Measurements from ENCODE around the gene CXCL13.
"Not testable (repeated sequence)": the region's sequence is repeated elsewhere in the genome, so short reads cannot be mapped to it uniquely, and the experiment has no call there.

The CXCL13 gene

GRCh38 chr4:77625485-77625884 is 19.9 kb downstream of the CXCL13 start:
- no CpG with 5 or more reads among the region's 5 CpGs for WGBS (ENCODE audit: insufficient coverage, insufficient read length)

GRCh38 chr4:77629885-77630284 is 24.3 kb downstream of the CXCL13 start:
- no CpG with 5 or more reads among the region's 2 CpGs for WGBS (ENCODE audit: insufficient coverage, insufficient read length)
- Histone ChIP-seq H3K4me3 (ENCODE audit: low read length) (no peak overlapping the region), H3K9me3 (ENCODE audit: control insufficient read depth, insufficient read depth, low read length) (no peaks in the 10 kb centered on the region), H3K36me3 (ENCODE audit: control insufficient read depth, insufficient read depth, low read length) (no peaks in the 10 kb centered on the region), H3K27ac (ENCODE audit: low read length) (no peak overlapping the region), H3K4me1 (ENCODE audit: control insufficient read depth, insufficient read depth, low read length) (no peaks in the 10 kb centered on the region), H3K27me3 (ENCODE audit: control insufficient read depth, insufficient read depth, low read length) (no peaks in the 10 kb centered on the region)
- DNase-seq (ENCODE audit: low read depth, low spot score): no peak

More at GRCh38 chr4:77625485-77625884, 19.9 kb downstream of the CXCL13 start:
- no peak overlapping the region for H3K4me3 ChIP-seq (ENCODE audit: low read length)
- no peak overlapping the region for H3K27ac ChIP-seq (ENCODE audit: low read length)
- H3K4me1 ChIP-seq (ENCODE audit: control insufficient read depth, insufficient read depth, low read length): no peaks in the 10 kb centered on the region
- H3K27me3 ChIP-seq (ENCODE audit: control insufficient read depth, insufficient read depth, low read length): no peaks in the 10 kb centered on the region
- no peaks in the 10 kb centered on the region for H3K9me3 ChIP-seq (ENCODE audit: control insufficient read depth, insufficient read depth, low read length)
- H3K36me3 ChIP-seq (ENCODE audit: control insufficient read depth, insufficient read depth, low read length): no peaks in the 10 kb centered on the region
- DNase-seq (ENCODE audit: low read depth, low spot score): no peak

- DNase-seq (ENCODE audit: low read depth, low spot score): no peak
- Histone ChIP-seq H3K36me3 (ENCODE audit: control insufficient read depth, insufficient read depth, low read length) (no peaks in the 10 kb centered on the region), H3K27ac (ENCODE audit: low read length) (no peak overlapping the region), H3K4me1 (ENCODE audit: control insufficient read depth, insufficient read depth, low read length) (no peaks in the 10 kb centered on the region), H3K9me3 (ENCODE audit: control insufficient read depth, insufficient read depth, low read length) (no peaks in the 10 kb centered on the region), H3K27me3 (ENCODE audit: control insufficient read depth, insufficient read depth, low read length) (no peaks in the 10 kb centered on the region), H3K4me3 (ENCODE audit: low read length) (no peak overlapping the region)
- WGBS (ENCODE audit: insufficient coverage, insufficient read length): no CpG with 5 or more reads among the region's 1 CpG
These were observed 25.7 kb downstream of the CXCL13 start for GRCh38 chr4:77631276-77631675.

- no peak for DNase-seq (ENCODE audit: low read depth, low spot score)
- WGBS (ENCODE audit: insufficient coverage, insufficient read length): no CpG with 5 or more reads among the region's 6 CpGs
- Histone ChIP-seq H3K4me3 (ENCODE audit: low read length) (no peak overlapping the region), H3K4me1 (ENCODE audit: control insufficient read depth, insufficient read depth, low read length) (no peaks in the 10 kb centered on the region), H3K27me3 (ENCODE audit: control insufficient read depth, insufficient read depth, low read length) (no peaks in the 10 kb centered on the region), H3K9me3 (ENCODE audit: control insufficient read depth, insufficient read depth, low read length) (no peaks in the 10 kb centered on the region), H3K27ac (ENCODE audit: low read length) (no peak overlapping the region), H3K36me3 (ENCODE audit: control insufficient read depth, insufficient read depth, low read length) (no peaks in the 10 kb centered on the region)
These were observed 28.6 kb downstream of the CXCL13 start for GRCh38 chr4:77634132-77634785.

- no peaks in the 10 kb centered on the region for H3K27me3 ChIP-seq (ENCODE audit: control insufficient read depth, insufficient read depth, low read length)
- no peak for DNase-seq (ENCODE audit: low read depth, low spot score)
- H3K4me1 ChIP-seq (ENCODE audit: control insufficient read depth, insufficient read depth, low read length): no peaks in the 10 kb centered on the region
- no peak overlapping the region for H3K27ac ChIP-seq (ENCODE audit: low read length)
- no CpG with 5 or more reads among the region's 7 CpGs for WGBS (ENCODE audit: insufficient coverage, insufficient read length)
- H3K4me3 ChIP-seq (ENCODE audit: low read length): no peak overlapping the region
- H3K9me3 ChIP-seq (ENCODE audit: control insufficient read depth, insufficient read depth, low read length): no peaks in the 10 kb centered on the region
- H3K36me3 ChIP-seq (ENCODE audit: control insufficient read depth, insufficient read depth, low read length): no peaks in the 10 kb centered on the region
These were observed 29.6 kb downstream of the CXCL13 start for GRCh38 chr4:77635246-77635645.

GRCh38 chr4:77635876-77636275 is 30.3 kb downstream of the CXCL13 start:
- no peaks in the 10 kb centered on the region for H3K36me3 ChIP-seq (ENCODE audit: control insufficient read depth, insufficient read depth, low read length)
- no CpG with 5 or more reads among the region's 4 CpGs for WGBS (ENCODE audit: insufficient coverage, insufficient read length)
- no peaks in the 10 kb centered on the region for H3K27me3 ChIP-seq (ENCODE audit: control insufficient read depth, insufficient read depth, low read length)
- no peaks in the 10 kb centered on the region for H3K4me1 ChIP-seq (ENCODE audit: control insufficient read depth, insufficient read depth, low read length)
- H3K4me3 ChIP-seq (ENCODE audit: low read length): no peak overlapping the region
- no peak overlapping the region for H3K27ac ChIP-seq (ENCODE audit: low read length)
- H3K9me3 ChIP-seq (ENCODE audit: control insufficient read depth, insufficient read depth, low read length): no peaks in the 10 kb centered on the region
- DNase-seq (ENCODE audit: low read depth, low spot score): no peak

GRCh38 chr4:77636902-77637301 is 31.3 kb downstream of the CXCL13 start:
- Histone ChIP-seq H3K27ac (ENCODE audit: low read length) (no peak overlapping the region), H3K9me3 (ENCODE audit: control insufficient read depth, insufficient read depth, low read length) (no peaks in the 10 kb centered on the region), H3K4me3 (ENCODE audit: low read length) (no peak overlapping the region), H3K27me3 (ENCODE audit: control insufficient read depth, insufficient read depth, low read length) (no peaks in the 10 kb centered on the region), H3K4me1 (ENCODE audit: control insufficient read depth, insufficient read depth, low read length) (no peaks in the 10 kb centered on the region), H3K36me3 (ENCODE audit: control insufficient read depth, insufficient read depth, low read length) (no peaks in the 10 kb centered on the region)
- whole genome bisulfite sequencing (ENCODE audit: insufficient coverage, insufficient read length): no CpG with 5 or more reads among the region's 3 CpGs
- DNase-seq (ENCODE audit: low read depth, low spot score): no peak

DNA sequence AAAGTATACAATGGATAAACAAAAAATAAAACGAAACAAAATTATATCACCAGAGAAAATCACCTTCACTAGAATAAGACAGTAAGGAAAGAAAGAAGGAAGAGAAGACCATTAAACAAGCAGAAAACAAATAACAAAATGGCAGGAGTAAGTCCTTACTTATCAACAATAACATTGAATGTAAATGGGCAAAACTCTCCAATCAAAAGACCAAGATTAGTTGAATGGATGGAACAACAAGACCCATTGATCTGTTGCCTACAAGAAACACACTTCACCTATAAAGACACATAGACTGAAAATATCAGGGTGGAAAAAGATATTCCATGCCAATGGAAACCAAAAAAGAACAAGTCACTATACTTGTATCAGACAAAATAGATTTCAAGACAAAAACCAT is 38.4 kb downstream of the CXCL13 start:
- not testable (repeated sequence) for H3K27ac ChIP-seq (ENCODE audit: low read length); H3K4me1 ChIP-seq (ENCODE audit: control insufficient read depth, insufficient read depth, low read length); H3K27me3 ChIP-seq (ENCODE audit: control insufficient read depth, insufficient read depth, low read length); H3K9me3 ChIP-seq (ENCODE audit: control insufficient read depth, insufficient read depth, low read length); DNase-seq (ENCODE audit: low read depth, low spot score); H3K4me3 ChIP-seq (ENCODE audit: low read length); H3K36me3 ChIP-seq (ENCODE audit: control insufficient read depth, insufficient read depth, low read length)
- no CpG with 5 or more reads among the region's 1 CpG for WGBS (ENCODE audit: insufficient coverage, insufficient read length)

- H3K9me3 ChIP-seq (ENCODE audit: control insufficient read depth, insufficient read depth, low read length): no peaks in the 10 kb centered on the region
- no peak for DNase-seq (ENCODE audit: low read depth, low spot score)
- H3K36me3 ChIP-seq (ENCODE audit: control insufficient read depth, insufficient read depth, low read length): no peaks in the 10 kb centered on the region
- no peak overlapping the region for H3K4me3 ChIP-seq (ENCODE audit: low read length)
- WGBS (ENCODE audit: insufficient coverage, insufficient read length): no CpG with 5 or more reads among the region's 1 CpG
- H3K27me3 ChIP-seq (ENCODE audit: control insufficient read depth, insufficient read depth, low read length): no peaks in the 10 kb centered on the region
- no peaks in the 10 kb centered on the region for H3K4me1 ChIP-seq (ENCODE audit: control insufficient read depth, insufficient read depth, low read length)
- no peak overlapping the region for H3K27ac ChIP-seq (ENCODE audit: low read length)
These were observed 45.2 kb downstream of the CXCL13 start for GRCh38 chr4:77650787-77651186.

- Histone ChIP-seq H3K4me1 (ENCODE audit: control insufficient read depth, insufficient read depth, low read length) (no peaks in the 10 kb centered on the region), H3K4me3 (ENCODE audit: low read length) (no peak overlapping the region), H3K36me3 (ENCODE audit: control insufficient read depth, insufficient read depth, low read length) (no peaks in the 10 kb centered on the region), H3K27me3 (ENCODE audit: control insufficient read depth, insufficient read depth, low read length) (no peaks in the 10 kb centered on the region), H3K27ac (ENCODE audit: low read length) (no peak overlapping the region), H3K9me3 (ENCODE audit: control insufficient read depth, insufficient read depth, low read length) (no peaks in the 10 kb centered on the region)
- DNase-seq (ENCODE audit: low read depth, low spot score): no peak
These were observed 46.2 kb downstream of the CXCL13 start for GRCh38 chr4:77651820-77652219.

DNA sequence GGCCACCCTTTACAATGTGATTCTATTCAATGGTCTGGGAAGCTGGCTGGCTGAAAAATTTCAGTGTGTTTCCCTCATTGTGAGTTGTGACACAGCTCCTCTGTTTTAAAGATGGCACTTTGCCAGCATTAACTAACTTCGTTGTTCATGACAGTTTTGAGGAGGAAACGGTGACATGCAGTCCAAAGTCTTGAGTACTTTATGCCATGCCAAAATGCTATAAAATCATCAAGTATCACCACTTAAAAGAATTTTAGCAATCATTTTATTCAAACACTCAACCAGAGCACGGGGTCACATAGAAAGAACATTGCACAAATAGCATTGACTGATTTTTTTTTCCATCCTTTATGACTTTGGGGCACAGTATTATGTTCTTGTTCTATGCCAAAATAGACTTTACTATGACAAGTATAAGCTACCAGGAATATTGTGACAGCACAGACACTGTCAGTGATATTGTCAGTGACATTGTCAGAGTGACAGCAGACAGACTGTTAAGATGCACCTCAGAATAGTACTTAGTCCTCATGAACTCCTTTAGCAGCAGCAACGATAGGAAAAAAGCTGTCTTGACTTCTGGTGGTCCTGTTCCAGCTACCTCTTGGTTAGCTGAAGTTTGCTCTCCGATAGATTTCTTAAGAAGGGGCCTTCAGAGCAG is 46.7 kb downstream of the CXCL13 start:
- H3K4me3 ChIP-seq (ENCODE audit: low read length): no peak overlapping the region
- H3K27ac ChIP-seq (ENCODE audit: low read length): no peak overlapping the region
- H3K27me3 ChIP-seq (ENCODE audit: control insufficient read depth, insufficient read depth, low read length): no peaks in the 10 kb centered on the region
- no peaks in the 10 kb centered on the region for H3K9me3 ChIP-seq (ENCODE audit: control insufficient read depth, insufficient read depth, low read length)
- no peak for DNase-seq (ENCODE audit: low read depth, low spot score)
- no peaks in the 10 kb centered on the region for H3K36me3 ChIP-seq (ENCODE audit: control insufficient read depth, insufficient read depth, low read length)
- H3K4me1 ChIP-seq (ENCODE audit: control insufficient read depth, insufficient read depth, low read length): no peaks in the 10 kb centered on the region
- no CpG with 5 or more reads among the region's 5 CpGs for WGBS (ENCODE audit: insufficient coverage, insufficient read length)

Measured in iPS DF 6.9 (cell line).